NCI-H82 (cell line): Measurements from ENCODE around the gene ZMYND8.
"Not testable (repeated sequence)": the region's sequence is repeated elsewhere in the genome, so short reads cannot be mapped to it uniquely, and the experiment has no call there.

Experiments used
- DNase-seq: peaks from one replicate; lab custom pipeline; 2025; lab: John Stamatoyannopoulos, UW

The ZMYND8 gene

GRCh38 chr20:47246061-47246777 is 110.3 kb downstream of the ZMYND8 start:
- DNase-seq, result peak; percentile 72

- DNase-seq, result not testable (repeated sequence)
These were observed 111.3 kb downstream of the ZMYND8 start for GRCh38 chr20:47245166-47245565.

- peak; percentile 72 for DNase-seq
These were observed 112.0 kb downstream of the ZMYND8 start for GRCh38 chr20:47244451-47244850.

GRCh38 chr20:47243532-47244305 is 112.8 kb downstream of the ZMYND8 start:
- DNase-seq, result no peak

GRCh38 chr20:47243003-47243402 is 113.5 kb downstream of the ZMYND8 start:
- DNase-seq, result no peak

GRCh38 chr20:47241345-47241781 is 115.1 kb downstream of the ZMYND8 start:
- DNase-seq, result no peak

GRCh38 chr20:47240096-47240495 is 116.4 kb downstream of the ZMYND8 start:
- DNase-seq, result not testable (repeated sequence)

GRCh38 chr20:47239719-47240067 is 116.8 kb downstream of the ZMYND8 start:
- no peak for DNase-seq

- no peak for DNase-seq
These were observed 117.5 kb downstream of the ZMYND8 start for GRCh38 chr20:47238780-47239718.

GRCh38 chr20:47237715-47238114 is 118.8 kb downstream of the ZMYND8 start:
- no peak for DNase-seq

- no peak for DNase-seq
These were observed 119.9 kb downstream of the ZMYND8 start for GRCh38 chr20:47236639-47236900.

- peak; percentile 46 for DNase-seq
These were observed 120.5 kb downstream of the ZMYND8 start for GRCh38 chr20:47235853-47236638.

- no peak for DNase-seq
These were observed 121.4 kb downstream of the ZMYND8 start for GRCh38 chr20:47235111-47235510.

- DNase-seq, result no peak
These were observed 122.9 kb downstream of the ZMYND8 start for GRCh38 chr20:47233333-47234188.

- peak; percentile 69 for DNase-seq
These were observed 124.0 kb downstream of the ZMYND8 start for GRCh38 chr20:47232518-47232917.

- no peak for DNase-seq
These were observed 125.0 kb downstream of the ZMYND8 start for GRCh38 chr20:47231382-47232039.

- DNase-seq, result peak; percentile 97
These were observed 125.7 kb downstream of the ZMYND8 start for GRCh38 chr20:47230811-47231256.

GRCh38 chr20:47228654-47229053 is 127.8 kb downstream of the ZMYND8 start:
- peak; percentile 73 for DNase-seq

- no peak for DNase-seq
These were observed 128.9 kb downstream of the ZMYND8 start for GRCh38 chr20:47227576-47227975.

GRCh38 chr20:47227119-47227518 is 129.4 kb downstream of the ZMYND8 start:
- no peak for DNase-seq
